HG02763 (cell line): ENCODE measurements around the gene NECTIN1.
A peak's percentile ranks its signal among the peaks of the same experiment; 100 is the strongest.

ENCODE experiments used
- ATAC-seq: cut with Tn5 transposase; IDR thresholded peaks from one replicate; pipeline ENCODE4 v1.9.1; 2021; ENCODE audit warnings: mild to moderate bottlenecking, moderate library complexity; ENCODE audit not compliant: unreplicated experiment

The NECTIN1 gene

DNA sequence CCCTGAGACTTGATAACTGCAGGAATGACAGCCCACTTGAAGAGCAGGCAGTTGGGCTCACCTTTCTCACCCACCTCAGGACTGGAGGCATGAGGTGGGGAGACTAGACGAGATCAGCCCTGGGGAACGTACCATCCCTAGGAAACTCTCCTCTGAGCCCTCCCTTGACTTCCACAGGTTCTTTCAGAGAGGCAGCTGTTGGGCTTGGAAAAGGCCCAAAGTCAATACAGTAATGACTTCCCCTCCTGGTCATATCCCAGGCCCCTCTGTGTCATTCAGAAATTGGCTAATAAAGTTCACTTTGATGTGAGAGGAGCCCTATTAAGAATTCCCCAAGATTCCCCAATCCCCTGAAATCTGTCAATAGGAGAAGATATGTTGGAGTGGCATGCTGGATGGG, 5.8 kb upstream of the NECTIN1 start:
- ATAC-seq, result no peak

GRCh38 chr11:119730789-119731386, 1.9 kb upstream of the NECTIN1 start:
- ATAC-seq, result no peak

DNA sequence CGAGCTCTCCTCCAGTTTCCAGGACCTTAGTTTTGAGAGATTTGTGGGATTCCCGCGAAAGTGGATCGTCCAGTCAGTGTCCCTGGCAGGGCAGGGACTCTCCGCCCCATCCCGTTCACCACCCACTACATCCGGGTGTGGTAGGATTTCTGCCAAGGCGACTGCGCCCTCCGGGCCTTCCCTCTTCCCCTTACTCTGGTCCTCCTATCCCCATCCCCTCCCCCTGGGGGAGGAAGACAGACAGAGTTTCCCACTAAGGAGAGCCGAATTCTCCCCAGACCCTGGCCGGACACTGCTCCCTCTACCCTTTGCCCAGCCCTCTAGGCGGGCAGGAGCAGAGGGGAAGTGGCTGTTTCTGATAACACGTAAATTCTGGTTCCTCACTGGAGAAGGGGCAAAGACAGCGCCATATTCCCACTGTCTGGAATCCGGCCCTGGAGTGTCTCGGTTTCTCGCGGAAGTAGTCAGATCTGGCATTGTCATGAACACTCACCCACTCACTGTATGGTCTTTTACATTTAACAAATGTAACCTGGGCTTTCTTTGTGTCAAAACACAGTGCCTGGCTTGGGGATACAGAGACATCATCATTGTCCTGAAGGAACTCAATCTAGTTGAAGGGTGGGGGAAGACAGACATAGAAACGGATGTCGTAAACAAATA, 1.1 kb upstream of the NECTIN1 start:
- ATAC-seq, result no peak

- ATAC-seq, result no peak
Observed at GRCh38 chr11:119729581-119729927, 554 bp upstream of the NECTIN1 start.

DNA sequence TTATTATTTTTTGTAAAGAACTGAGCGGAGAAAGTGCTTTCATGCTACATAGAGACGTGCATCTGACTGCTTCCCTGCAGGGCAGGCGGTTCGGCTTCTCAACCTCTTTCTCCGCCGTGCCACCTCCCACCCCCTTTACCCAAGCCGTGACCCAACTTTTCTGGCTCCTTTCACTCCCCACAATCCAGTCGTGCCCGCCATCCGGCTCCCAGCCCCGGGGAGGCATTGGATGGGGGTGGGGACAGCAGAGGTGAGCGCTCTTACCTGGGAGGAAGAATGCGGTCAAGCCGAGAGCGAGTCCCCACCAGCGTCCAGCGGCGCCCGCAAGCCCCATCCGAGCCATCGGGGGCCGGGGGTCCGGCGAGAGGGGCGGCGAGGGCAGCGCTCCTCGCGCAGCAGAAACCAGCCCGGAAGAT, 781 bp downstream of the NECTIN1 start:
- peak; percentile 0 for ATAC-seq

- ATAC-seq, result no peak
Observed at GRCh38 chr11:119727523-119728151, 1.4 kb downstream of the NECTIN1 start.

DNA sequence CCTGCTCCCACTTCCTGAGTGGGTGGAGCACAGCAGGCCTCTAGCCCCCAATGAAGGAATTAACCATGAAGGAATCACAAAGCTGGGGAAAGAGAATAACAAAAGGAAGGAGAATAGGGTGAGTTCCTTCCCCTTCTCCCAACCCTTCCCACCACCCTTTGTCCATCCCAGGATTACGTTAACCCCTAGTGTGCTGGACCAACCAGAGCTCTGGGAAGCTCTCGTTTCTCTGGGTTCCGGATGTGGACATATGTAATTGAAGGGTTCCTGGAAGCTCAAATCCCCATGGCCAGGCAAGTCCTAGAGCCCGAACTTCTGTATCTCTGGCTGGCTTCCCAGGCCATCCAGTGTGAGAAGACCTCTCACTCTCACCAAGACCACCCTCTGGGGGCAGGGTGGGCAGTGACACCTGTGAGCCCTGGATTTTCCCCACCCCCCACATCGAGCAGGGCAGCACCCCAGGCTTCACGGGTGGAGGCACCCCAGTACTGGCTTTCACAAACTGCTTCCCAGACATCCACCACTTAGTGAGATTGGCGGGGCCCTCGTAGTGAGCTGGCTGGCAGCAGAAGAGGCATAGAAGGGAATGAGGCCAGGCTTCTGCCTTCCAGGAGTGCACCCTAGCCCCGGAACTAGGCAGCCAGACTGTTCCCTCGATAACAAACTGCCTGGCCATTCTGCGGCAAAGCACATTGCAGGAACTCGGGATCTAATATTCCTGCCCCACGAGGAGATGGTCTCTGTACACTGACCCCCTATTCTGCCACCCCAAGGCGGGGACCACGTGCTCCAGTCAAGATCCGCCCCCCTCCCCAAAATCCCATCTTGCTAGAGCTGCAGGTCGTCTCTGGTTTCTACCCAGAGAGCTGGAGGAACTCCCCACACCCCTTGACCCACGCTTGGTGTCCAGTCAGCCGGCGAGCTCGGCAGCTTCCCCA, 2.1 kb downstream of the NECTIN1 start:
- ATAC-seq, result no peak

- no peak for ATAC-seq
Observed at GRCh38 chr11:119726150-119726553, 2.8 kb downstream of the NECTIN1 start.

DNA sequence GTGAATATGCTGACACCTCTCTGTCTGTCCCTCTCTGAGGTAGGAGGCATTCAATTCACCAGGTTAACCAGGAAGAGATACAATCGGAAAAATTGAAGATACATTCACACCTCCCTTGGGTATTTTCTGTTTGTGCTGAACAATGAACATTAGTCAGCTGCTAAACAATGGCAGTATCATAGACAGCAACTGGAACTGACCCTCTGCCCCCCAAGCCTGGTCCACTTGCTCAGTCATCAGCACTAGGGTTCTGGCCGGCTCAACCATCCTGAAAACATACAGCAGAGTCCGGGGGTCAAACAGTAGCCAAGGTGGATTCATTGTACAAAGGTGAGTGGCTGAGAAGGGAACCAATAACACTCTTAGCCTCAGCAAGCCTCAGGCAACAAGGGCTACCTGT, 4.0 kb downstream of the NECTIN1 start:
- no peak for ATAC-seq

- ATAC-seq, result no peak
Observed at GRCh38 chr11:119723952-119724325, 5.1 kb downstream of the NECTIN1 start.

DNA sequence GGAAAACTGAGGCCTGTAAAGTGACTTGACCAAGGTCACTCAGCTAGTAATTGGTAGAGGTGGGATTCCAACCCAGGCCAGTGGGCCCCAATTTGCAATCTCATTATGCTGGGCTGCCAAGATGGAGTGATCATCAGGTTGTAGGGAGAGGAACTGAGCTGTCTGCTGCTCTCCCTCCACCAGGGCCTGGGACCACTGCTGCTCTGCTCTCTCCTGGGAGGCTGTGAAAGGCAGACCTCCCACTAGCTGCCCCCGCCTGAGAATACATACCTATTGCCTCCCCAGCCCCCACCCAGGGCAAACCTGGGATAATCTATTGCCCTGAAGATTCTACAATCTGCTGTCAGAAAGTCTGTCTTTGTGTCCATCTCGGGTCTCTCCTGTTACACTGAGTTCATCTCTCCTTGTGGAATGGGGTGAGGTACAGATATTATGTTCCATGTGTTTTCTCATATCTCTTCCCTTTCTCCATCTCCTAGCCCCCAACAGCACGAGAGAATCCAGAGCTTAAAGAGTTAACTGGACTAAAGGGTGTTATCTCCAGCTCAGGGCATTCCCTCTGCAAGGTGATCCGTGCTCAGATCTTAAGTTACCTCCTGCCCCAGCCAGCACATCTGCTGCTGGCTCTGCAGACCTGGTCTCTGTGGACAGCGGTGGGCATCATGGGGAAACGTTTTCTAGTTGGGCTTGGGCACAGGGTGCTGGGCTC, 5.6 kb downstream of the NECTIN1 start:
- ATAC-seq, result no peak

GRCh38 chr11:119722281-119722794, 6.7 kb downstream of the NECTIN1 start:
- ATAC-seq, result no peak

- ATAC-seq, result no peak
Observed at GRCh38 chr11:119721129-119722120, 7.6 kb downstream of the NECTIN1 start.

DNA sequence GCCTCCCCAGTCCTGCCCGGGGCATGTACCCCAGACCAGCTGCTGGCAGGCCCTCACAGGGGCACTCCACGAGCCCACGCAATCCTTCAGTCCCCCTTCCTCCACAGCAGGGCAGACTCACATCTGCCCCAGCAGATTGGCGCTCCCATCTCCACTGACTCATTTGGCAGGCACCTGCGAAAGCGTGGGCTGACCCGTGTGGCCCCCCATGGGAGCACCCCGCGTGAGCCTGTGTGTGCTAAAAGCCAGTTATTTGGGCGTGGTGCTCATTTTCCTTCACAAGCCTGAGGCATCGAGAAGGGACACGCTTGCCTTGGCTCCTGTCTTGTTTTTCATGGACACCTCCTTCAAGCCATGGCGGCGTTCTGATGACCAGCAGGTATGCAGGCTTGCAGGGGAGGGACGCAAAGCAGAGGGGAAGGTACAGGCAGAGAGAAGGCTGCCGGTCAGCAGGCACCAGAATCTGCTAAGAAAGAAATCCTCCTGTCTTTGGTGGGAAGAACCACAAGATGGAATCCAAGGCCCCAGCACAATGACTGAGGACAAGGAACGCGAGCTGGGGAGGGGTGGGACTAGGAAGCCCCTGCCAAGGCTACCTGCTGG, 8.6 kb downstream of the NECTIN1 start:
- no peak for ATAC-seq

- ATAC-seq, result no peak
Observed at GRCh38 chr11:119717839-119718534, 11.0 kb downstream of the NECTIN1 start.

DNA sequence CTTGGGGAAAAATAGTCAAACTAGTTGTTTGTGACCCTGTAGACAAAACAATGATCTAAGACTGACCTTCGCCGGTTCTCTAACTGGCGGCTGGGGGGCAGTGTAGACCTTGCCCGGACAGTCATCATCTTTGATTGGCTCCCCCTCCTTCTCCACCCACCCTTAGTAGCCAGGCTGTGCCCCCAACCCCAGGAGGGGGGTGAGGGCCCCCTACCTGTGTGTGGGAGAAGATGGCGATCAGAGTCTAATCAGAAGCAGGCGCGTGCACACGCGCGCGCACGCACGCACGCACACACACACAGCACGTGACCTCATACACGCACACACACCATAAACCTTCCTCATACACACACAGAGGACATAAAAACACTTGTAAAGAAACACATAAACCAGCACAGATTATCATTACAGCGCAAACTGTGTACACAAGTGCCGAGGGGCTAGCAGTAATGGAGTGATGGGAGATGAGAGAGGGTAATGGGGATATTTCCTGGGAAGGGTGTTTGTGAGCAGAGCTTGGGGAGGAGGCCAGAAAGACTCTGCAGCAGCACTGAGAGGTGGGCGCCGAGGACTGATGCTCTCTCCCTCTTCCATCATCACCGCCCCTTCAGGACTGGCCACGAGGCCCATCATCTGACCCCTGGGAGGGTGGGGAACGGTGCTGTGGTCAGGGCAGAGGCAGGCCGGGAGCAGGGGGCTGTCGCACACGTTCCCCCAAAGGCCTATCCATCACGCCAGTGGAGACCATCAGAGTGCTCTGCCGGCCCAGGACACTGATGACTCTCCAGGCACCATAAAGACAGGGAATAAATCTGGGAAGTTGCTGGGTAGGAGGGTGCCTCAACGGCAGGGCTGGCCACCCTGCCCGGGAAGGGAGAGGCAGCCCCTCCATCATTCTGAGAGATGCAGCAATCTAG, 12.2 kb downstream of the NECTIN1 start:
- ATAC-seq, result no peak

DNA sequence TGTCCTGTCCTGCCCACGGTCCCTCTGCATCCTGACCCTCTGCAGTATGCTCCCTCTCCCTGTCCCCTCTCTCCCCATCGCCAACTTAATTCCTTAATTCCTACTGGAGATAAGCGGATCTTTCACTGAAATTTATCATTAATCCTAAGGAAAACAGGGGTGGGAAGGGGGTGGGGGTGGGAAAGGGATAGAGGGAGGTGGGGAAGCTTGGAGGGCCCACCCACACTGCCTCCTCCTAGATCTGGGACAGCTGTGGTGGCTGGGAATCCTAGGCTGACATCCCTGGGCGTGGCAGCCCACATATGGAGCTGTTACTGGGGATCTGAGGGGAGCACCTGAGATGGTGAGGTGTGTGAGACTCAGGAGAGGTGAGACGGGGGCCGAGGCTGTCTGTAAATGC, 14.4 kb downstream of the NECTIN1 start:
- no peak for ATAC-seq
